ENCODE data around the gene FNBP1.

DNA sequence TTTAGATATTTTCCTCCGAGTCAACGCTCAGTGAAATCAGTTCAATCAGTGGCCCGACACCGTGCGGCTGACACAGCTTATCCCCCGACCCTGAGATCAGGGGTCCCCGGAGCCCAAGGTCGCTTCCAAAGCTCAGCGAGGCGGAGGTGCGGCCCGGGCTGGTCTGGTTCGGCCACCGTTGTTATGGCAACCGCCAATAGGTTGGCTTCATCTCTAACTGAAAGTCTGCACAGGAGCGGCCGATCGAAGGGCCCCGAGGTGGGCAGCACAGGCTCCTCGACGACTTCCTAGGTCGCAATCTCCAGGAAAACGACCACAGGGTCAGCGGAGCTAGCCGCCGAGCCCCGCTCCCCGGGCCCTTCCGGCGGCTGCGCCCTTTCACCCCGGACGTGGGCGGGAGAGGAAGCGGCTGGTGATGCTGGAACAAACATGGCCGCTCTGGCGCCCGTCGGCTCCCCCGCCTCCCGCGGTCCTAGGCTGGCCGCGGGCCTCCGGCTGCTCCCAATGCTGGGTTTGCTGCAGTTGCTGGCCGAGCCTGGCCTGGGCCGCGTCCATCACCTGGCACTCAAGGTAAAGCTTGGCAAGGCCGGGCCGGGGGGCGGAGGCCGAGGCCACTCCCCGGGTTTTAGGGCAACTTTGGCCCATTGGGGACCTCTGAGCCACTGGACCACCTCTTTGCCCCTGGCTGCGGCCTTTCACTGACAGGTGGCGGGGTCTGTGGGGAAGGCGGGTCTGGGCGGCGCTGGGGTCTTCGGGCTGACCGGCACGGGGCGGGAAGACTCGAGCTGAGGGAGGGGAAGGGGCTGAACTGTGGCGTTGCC is 10.7 kb upstream of the FNBP1 start, which contains the start of gene GPR107:
- TF ChIP-seq CTCF (IDR thresholded peaks at IDR 0.05; ENCODE audit: insufficient read depth, low read length, poor library complexity, severe bottlenecking) (no peak), EZH2phosphoT487 (conservative IDR thresholded peaks at IDR 0.05; ENCODE audit: low read length) (no peak)
